ENCODE data around the gene NR5A1. TPM values are rescaled to one million over a fixed set of nuclear protein-coding genes. Genes with fewer than 3 reads are reported as not detected.

NR5A1 gene
- total RNA-seq, 4 donors from 2014 or later = not detected

DNA sequence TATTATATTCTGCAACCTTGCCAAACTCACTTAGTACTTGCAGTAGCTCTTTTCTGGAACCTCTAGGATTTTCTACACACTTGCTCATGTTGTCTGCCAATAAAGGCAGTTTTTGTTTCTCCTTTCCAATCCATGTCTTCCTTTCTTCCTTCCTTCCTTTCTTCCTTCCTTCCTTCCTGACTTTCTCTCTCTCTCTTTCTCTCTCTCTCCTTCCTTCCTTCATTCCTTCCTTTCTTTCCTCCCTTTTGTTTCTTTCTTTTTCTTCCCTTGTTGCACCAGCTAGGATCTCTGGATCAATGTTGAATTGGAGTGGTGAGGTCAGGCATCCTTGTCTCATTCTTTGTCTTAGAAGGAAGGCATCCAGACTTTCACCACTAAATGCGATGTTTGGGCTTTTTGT, 44.5 kb downstream of the NR5A1 start:
- TF ChIP-seq, protein P1, sequence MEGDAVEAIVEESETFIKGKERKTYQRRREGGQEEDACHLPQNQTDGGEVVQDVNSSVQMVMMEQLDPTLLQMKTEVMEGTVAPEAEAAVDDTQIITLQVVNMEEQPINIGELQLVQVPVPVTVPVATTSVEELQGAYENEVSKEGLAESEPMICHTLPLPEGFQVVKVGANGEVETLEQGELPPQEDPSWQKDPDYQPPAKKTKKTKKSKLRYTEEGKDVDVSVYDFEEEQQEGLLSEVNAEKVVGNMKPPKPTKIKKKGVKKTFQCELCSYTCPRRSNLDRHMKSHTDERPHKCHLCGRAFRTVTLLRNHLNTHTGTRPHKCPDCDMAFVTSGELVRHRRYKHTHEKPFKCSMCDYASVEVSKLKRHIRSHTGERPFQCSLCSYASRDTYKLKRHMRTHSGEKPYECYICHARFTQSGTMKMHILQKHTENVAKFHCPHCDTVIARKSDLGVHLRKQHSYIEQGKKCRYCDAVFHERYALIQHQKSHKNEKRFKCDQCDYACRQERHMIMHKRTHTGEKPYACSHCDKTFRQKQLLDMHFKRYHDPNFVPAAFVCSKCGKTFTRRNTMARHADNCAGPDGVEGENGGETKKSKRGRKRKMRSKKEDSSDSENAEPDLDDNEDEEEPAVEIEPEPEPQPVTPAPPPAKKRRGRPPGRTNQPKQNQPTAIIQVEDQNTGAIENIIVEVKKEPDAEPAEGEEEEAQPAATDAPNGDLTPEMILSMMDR (IDR thresholded peaks at IDR 0.05) = no peak
- no peak for TF ChIP-seq POLR2A (IDR thresholded peaks at IDR 0.05)
- Histone ChIP-seq H3K27me3 (peaks cover 0 to 7% (median 0%) of the 10 kb centered on the region in 4 donors), H3K36me3 (no peaks in the 10 kb centered on the region), H3K4me1 (no peaks in the 10 kb centered on the region), H3K27ac (no peak overlapping the region), H3K9me3 (no peaks in the 10 kb centered on the region), H3K4me3 (no peak overlapping the region)
- no peak for DNase-seq
- intact Hi-C loops (cut with DNase I) = no loop called here
- 81 to 100% methylated on average over 1 of the region's 1 CpG for WGBS, 2 donors

GRCh38 chr9:124458441-124458840, 48.8 kb downstream of the NR5A1 start:
- peaks cover 0 to 24% (median 0%) of the 10 kb centered on the region in 4 donors for H3K27me3 ChIP-seq
- no peaks in the 10 kb centered on the region for H3K36me3 ChIP-seq
- peaks cover 0 to 4% (median 2%) of the 10 kb centered on the region in 3 donors for H3K4me1 ChIP-seq
- TF ChIP-seq, protein P1 (IDR thresholded peaks at IDR 0.05) = no peak
- TF ChIP-seq POLR2A (IDR thresholded peaks at IDR 0.05) = no peak
- no peak overlapping the region for H3K27ac ChIP-seq
- H3K4me3 ChIP-seq = no peak overlapping the region
- no peaks in the 10 kb centered on the region for H3K9me3 ChIP-seq
- 87% methylated on average over 3 of the region's 9 CpGs; no CpG with 5 or more reads in 1 of the 2 donors for WGBS, 2 donors
- intact Hi-C loops (cut with DNase I) = no loop called here
- no peak for DNase-seq

- 60 to 67% methylated on average over 1 to 3 of the region's 8 CpGs for WGBS, 2 donors
- H3K27me3 ChIP-seq = peaks cover 0 to 29% (median 1%) of the 10 kb centered on the region in 4 donors
- H3K9me3 ChIP-seq = no peaks in the 10 kb centered on the region
- no peak overlapping the region for H3K4me3 ChIP-seq
- TF ChIP-seq, protein P1 (IDR thresholded peaks at IDR 0.05) = no peak
- no peak for TF ChIP-seq POLR2A (IDR thresholded peaks at IDR 0.05)
- DNase-seq = no peak
- no peak overlapping the region for H3K27ac ChIP-seq
- H3K4me1 ChIP-seq = peaks cover 0 to 9% (median 7%) of the 10 kb centered on the region in 3 donors
- intact Hi-C loops (cut with DNase I) = no loop called here
- H3K36me3 ChIP-seq = no peaks in the 10 kb centered on the region
Measured at GRCh38 chr9:124457887-124458431, 49.2 kb downstream of the NR5A1 start.

- Histone ChIP-seq H3K36me3 (no peaks in the 10 kb centered on the region), H3K27me3 (peaks cover under 1 to 36% (median 5%) of the 10 kb centered on the region in 4 donors), H3K4me1 (peaks cover 0 to 16% (median 7%) of the 10 kb centered on the region in 3 donors), H3K9me3 (no peaks in the 10 kb centered on the region), H3K4me3 (no peak overlapping the region), H3K27ac (no peak overlapping the region)
- no peak for DNase-seq
- WGBS, 2 donors = 67 to 68% methylated on average over 7 to 17 of the region's 18 CpGs
- TF ChIP-seq POLR2A (IDR thresholded peaks at IDR 0.05) = no peak
- TF ChIP-seq, protein P1 (IDR thresholded peaks at IDR 0.05) = no peak
- intact Hi-C loops (cut with DNase I) = no loop called here
Measured at GRCh38 chr9:124457079-124457886, 49.9 kb downstream of the NR5A1 start.
